ENCODE measurements around the gene PLXNC1.

GRCh38 chr12:94304566-94305061 lies 156.2 kb downstream of the PLXNC1 start:
- TF ChIP-seq CTCF (IDR thresholded peaks at IDR 0.05), result no peak
- TF ChIP-seq POLR2A (IDR thresholded peaks at IDR 0.05), result no peak
